Kidney capillary endothelial cell (primary cell): Measurements from ENCODE around the gene AMN1.
A peak's percentile ranks its signal among the peaks of the same experiment; 100 is the strongest.
"Not testable (repeated sequence)": the region's sequence is repeated elsewhere in the genome, so short reads cannot be mapped to it uniquely, and the experiment has no call there.

Source experiments
- DNase-seq: peaks from one replicate; pipeline ENCODE4 v3.0.0-alpha.2; 2018; ENCODE audit warnings: low spot score

AMN1 gene

DNA sequence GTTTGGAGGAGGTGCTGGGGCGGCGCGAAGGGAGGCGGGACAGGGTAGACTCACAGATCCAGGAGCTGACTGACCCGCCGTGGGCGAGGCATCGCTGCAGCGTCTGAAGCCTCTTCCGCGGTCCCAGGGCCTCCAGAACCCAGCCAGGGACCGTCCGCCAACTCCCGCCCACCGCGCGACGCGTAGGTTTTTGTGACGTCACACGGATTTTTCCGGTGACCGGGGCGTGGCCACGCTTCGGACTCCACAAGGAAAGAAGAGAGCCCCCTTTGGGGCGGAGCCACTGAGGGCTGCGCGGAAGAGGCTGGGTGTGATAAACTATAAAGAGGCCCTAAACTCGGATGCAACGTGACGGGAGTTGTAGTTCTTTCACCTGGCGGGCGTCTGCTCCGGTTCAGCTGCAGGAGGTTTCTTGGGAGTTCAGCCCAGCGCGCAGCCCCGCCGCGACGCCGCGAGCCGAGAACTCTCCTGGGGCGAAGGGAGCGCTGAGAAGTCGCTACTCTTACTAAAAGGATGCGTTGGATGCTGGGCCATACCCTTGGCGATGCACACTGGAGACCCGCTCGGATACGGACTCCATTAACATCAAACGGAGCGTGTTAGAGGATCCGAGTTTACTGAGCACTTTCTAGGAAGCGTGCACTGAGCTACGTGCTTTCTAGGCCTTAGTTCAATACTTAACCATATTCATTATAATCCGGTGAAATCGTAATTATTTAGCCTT, at the start of gene AMN1:
Gene AMN1, minus strand, starts transcription at position 105 of the 724 bp plus-strand sequence. Its CDS starts 13 bp downstream, at position 92.
- DNase-seq, result peak; percentile 95

DNA sequence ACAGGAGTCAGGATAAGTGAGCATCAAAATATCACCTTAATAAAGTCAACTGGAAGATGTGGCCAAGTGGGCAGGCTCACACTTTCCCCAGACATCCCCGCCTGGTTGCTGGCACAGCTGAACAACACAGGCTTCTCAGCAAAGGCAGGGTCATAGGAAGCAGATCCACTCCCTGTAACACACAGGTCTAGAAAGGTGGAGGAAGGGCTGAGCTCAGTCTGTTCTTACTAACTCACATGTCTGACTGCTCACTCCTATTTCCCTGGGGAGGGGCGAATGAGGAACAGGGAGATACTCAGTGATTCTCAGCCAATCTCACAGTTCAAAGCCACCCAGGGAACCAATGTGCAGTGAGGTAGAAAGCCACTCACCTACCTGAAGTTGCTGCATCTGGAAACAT, 45.0 kb upstream of the AMN1 start:
- no peak for DNase-seq

DNA sequence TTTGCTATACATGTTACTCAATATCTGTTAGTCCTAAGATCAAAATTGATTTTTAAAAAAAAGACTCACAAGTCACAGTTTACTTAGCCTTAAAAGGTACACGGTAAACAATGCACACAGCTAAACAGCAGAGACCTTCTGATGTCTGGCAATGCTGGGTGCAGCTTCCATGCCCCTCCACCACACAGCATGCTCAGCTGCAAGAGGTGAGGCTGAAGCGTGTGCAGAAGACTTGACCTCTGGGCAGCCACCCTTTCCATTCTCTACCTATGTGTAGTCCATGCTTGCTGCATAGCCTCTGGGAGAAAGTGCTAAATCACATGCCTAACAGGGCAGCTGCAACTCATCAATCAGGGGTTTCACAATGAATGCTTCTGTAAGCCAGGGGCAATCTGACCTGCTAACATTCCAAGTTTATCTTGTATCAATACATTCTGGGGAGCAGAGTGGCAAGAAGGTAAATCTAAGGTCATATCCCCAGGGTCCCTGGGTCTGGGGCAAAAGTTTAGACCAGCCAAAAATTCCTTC, 44.5 kb upstream of the AMN1 start:
- DNase-seq, result no peak

DNA sequence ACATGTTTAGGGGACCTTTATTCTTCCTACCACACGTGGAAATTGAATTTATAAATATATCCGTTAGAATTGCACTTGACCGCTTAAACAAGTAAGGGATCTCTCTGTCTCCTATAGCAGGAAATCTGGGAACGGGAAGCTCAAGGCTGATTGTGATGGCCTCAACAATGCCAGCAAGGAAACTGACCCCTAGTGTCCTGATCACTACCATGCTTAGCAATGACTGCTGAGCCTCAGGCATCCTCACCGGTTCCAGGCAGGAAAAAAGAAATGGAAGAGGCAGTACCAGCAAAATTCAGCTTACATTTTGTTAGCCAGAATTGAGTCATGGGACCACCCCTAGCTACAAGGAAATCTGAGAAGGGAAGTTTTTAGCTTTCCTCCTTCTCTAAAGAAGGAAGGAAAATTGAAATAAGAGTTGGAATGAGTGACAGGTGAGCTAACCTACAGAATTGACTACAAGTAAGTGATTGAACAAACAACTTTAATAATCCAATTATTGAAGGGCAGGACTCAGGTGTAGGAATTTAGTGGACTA, 43.9 kb upstream of the AMN1 start:
- DNase-seq, result no peak

DNA sequence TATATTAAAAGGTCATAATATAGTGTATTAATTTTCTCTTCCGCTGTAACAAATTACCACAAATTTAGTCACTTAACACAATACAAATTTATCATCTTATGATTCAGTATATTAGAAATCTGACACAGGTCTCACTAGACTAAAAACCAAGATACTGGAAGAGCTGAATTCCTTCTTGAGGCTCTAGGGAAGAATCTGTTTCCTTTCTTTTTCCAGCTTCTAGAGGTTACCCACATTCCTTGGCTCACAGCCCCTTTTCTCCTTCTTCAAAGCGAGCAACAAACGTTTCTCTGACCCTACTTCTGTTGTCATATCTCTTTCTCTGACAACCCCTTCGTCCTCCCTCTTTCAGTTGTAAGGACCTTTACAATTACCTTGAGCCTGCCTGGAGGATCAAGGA, 43.4 kb upstream of the AMN1 start:
- DNase-seq, result no peak

DNA sequence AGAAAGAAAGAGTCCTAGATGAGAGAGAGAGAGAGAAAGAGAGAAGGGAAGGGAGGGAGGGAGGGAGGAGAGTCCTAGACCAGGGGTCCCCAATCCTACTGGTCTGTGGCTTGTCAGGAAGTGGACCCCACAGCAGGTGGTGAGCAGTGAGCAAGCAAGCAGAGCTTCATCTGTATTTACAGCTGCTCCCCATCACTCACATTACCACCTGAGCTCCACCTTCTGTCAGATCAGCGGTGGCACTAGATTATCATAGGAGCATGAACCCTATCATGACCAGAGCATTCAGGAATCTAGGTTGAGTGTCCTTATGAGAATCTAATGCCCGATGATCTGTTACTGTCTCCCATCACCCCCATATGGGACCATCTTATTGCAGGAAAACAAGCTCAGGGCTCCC, 39.2 kb upstream of the AMN1 start:
- DNase-seq, result no peak

DNA sequence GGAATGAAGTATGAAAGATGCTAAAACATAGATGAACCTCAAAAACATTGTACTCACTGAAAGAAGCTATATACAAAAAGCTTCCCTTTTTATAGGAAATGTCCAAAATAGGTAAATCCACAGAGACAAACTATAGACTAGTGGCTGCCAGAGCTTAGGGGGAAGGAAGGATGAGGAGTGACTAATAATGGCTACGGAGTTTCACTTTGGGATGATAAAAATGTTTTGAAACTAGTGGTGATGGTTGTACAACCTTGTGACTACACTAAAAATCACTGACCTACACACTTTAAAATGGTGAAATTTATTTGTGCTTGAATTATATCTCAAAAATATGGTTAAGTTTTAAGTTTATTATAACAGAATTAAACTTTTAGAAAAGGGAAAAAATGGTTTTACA, 37.1 kb upstream of the AMN1 start:
- DNase-seq, result no peak

DNA sequence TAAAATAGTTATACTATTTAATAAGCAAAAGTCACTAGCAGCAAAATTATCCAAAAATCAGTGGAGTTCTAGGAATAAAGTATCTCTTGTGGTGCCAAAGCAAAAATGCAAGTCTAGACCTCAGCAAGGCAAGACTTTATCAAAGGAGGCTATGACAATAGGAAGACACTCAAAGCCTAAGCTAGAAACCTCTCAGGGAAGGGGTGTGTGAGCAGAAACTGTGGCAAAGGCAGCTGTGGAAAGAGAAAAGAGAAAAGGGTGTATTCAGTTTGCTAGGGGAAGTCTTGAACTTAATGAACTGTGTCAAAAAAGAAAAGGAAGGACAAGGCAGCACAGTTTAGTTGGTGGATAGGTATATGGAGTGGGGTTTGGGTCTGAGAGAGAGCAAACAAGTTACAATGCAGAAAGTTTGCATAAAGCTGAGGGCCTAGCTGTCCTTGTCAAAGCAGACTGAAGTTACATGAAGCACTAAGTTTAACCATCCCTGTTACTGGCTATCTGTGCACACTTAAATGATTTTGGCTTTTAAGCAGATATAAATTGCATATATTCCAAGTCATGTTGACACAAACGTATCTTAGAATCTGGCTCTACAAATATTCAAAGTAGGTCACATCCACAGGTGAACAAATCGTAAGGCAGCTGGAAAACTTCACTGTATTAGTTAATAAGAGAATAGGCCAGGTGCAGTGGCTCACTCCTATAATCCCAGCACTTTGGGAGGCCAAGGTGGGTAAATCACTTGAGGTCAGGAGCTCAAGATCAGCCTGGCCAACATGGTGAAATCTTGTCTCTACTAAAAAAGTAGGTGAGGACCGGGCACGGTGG, 31.0 kb upstream of the AMN1 start:
- DNase-seq, result no peak

DNA sequence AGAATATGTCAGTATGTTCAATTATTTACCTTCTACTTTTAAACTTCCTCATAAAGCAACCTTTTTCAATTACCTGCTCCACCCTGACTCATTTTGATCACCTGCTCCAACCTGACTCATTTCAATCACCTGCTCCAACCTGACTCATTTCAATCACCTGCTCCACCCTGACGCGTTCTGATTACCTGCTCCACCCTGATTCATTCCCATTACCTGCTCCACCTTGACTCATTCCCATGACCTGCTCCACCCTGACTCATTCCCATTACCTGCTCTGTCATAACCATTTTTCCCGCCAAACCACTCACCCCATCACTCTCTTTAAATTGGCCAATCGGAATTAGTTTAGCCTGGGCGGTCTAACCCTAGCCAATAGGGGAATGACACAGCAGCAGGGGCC, 29.5 kb upstream of the AMN1 start:
- not testable (repeated sequence) for DNase-seq

DNA sequence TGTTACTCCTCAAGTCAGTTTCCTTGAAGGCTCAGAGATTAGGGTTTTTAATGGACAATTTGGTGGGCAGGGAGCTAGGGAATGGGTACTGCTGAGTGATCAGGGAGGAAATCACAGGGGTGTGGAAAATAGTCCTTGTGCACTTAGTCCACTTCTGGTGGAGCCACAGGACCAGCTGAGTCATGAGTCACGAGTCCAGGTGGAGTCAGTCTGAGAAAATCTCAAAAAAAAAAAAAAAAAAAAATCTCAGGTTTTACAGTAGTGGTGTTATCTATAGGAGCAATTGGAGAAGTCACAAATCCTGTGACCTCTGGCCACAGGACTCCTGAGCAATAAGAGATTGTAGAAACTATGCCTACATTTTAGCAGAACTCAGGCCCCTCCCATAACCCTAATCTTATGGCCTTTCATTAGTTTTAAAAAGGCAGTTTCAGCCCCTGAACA, 28.2 kb upstream of the AMN1 start:
- no peak for DNase-seq

DNA sequence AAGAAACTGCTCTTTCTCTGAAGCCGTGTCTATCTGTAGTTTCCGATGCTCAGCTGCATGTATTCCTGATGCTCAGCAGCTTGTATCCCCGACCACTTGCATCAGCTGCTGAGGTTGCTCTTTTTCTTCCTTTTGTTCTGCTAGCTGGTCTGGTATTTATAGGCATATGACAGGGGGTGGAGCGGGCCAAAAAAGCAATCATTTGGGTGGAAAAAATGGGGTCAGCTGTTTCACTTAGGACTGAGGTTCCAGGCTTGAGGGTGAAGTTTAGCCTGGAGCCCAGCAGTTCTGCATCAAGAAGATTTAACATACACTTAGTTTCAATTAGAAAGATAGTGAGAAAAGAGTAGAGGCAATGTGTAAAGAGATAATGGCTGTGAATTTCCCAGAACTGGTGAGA, 23.6 kb upstream of the AMN1 start:
- no peak for DNase-seq

DNA sequence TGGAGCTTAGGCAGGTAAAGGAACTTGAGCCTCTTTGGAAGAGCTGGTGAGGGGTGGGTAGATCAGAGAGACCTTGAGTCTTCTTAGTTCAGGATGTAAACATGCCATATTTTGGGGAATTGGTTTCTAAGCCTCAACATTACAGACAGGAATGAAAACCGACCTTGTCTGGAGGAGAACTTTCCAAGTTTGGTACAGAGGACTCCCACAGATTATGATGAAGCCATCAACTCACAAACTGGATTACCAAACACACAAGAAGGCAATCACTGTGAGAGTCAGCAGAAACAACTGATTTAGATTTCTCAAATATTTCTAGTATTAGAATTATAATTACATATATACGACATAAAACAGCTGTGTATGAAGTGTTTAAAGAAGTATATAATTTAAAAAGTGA, 22.3 kb upstream of the AMN1 start:
- no peak for DNase-seq

DNA sequence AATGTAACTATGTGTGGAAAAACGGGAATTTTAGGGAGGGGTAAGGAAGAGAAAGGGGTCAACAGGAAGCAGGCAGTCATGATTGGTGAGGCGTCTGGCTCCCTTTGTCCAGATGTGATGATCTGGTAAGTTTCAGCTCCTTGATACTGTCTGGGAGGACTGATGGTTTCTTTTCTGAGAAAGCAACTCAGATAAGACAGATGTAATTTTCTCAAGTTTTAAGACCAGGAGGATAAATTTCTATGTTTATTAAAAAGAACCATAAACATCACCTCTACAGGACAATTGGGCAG, 21.9 kb upstream of the AMN1 start:
- DNase-seq, result no peak

DNA sequence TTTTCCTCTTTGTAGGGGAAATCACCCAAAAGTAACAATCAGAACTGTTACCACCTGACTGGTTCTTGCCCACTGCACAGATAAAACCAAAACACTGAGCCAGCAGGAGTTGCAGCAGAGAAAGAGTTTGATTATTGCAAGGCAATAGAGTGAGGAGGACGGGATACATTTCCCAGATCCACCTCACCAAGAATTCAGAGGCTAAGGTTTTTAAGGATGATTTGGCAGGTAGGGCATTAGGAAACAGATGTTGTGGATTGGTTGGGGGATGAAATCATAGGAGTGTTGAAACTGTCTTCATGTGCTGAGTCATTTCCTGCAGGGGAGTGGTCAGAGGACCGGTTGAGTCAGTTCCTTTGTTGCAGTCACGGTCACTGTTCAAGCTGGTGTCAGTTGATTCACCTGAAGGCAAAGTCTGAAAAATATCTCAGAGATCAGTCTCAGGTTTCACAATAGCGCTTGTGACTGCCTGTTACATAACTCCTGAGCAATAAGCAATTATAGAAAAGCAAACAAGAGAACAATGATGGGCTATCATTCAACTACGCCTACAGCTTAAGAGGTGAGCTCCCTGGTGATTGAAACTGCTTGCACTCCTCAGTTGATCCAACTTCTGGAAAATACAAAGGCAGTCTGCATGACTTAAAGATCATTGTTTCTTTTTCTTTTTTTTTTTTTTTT, 20.3 kb upstream of the AMN1 start:
- DNase-seq, result peak; percentile 97

DNA sequence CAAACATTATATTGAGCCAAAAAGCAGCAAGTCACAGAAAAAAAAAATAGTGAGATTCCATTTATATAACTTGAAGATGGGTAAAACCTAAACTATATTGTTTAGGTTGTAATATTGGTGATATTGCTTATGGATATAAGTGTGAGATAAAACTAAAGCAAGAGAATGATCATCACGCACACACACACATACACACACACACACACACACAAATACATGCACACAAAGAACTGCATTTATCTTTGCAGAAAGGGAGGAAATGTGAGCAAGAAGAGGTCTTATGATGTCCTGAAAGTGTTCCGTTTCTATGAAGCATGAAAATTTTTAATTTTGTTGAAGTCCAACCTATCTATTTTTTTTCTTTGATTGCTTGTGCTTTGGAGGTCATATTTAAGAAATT, 16.4 kb upstream of the AMN1 start:
- DNase-seq, result no peak

DNA sequence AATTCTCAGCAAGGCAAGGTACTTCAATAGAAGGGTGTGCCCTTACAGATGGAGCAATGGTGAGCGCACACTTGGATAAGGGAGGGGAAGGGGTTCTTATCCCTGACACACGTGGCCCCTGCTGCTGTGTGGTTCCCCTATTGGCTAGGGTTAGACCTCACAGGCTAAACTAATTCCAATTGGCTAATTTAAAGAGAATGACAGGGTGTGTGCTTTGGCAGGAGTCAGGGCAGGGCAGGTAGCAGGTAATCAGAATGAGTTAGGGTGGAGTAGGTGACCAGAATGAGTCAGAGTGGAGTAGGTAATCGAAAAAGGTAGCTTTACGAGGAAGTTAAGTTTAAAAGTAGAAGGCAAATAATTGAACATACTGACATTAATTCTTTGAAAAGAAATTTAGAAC, 15.5 kb upstream of the AMN1 start:
- not testable (repeated sequence) for DNase-seq

DNA sequence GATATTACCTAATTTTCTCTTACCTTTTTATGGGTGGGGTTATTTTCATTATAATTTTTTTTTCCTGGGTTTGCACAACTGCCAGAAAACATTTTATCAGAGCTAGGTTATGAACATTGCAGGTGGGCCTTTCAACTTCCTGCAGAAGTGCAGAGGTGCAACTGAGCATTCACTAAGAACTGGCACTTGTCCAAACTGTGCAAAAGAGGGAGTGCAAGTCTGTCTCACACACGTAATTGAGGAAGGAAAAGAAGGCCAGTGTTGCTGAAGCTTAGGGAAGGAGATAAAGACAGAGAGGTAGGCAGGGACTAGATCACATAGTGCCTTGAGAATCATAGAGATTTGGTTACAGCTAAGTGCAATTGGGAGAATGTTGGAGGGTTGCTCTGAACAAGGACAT, 14.1 kb upstream of the AMN1 start:
- DNase-seq, result no peak

DNA sequence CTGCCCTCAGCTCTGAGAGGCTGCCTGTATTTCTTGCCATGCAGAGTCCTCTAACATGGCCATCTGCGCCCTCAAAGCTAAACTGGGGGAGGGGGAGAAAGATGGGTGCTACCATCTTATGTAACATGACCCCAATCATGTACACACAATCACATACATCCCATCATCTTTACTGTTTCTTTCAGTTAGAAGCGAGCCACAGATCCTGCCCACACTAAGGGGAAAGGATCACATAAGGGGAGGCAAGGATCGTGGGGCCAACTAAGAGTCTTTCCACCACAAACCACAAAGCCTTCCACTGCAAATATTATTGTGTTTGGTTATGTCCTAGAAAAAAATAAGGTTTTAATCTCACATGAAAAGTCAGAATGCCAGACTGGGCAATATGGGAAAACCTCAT, 11.8 kb upstream of the AMN1 start:
- DNase-seq, result no peak

DNA sequence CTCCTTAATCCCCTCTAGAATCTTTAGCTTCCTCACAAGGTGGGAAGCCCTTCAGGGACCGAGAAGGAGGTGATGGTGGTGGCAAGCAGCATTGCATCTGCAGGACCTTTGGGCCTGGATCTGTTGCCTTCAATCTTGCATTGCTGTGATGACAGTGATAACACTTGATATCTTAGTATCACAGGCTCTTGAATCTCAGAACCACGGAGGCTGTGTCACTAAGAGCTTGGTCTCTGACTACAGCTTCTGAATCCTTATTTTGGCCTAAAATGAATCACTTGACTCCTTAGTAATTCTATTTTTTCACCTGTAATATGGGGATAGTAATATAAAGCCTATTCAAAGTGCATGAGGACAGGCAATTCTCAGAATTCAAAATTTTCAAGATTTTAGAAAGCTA, 8.9 kb upstream of the AMN1 start:
- no peak for DNase-seq

DNA sequence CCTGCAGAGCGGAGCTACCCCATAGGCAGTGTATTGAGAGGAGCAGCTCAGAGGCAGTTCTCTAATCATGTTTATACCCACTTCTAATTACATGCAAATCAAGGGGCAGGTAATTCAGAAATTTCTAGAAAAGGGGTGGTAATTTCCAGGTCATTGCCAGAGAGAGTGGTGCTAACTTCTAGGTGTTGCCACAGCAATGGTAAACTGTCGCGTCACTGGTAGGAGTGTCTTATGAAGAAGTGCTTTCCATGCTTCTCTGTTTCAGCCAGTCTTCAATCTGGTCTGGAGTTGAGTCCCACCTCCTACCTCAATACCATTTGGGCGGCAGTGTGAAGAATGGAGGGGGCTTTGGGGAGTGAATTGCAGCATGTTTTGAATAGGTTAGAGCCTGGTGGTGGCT, 8.5 kb upstream of the AMN1 start:
- DNase-seq, result no peak

DNA sequence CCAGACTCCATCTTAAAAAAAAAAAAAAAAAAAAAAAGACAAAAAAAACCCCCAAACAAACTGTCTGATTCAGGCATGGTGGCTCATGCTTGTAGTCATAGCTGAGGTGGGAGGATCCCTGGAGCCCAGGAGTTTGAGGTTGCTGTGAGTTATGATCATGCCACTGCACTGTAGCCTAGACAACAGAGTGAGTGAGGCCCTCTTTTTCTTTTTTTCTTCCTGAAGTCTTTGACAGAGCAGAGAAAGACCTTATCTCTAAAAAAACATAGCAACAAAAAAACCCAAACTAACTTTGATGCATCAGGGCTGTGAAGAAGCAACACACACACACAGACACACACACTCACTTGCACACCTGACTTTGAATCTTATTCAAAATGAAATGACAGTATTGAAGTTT, 7.7 kb upstream of the AMN1 start:
- DNase-seq, result no peak

DNA sequence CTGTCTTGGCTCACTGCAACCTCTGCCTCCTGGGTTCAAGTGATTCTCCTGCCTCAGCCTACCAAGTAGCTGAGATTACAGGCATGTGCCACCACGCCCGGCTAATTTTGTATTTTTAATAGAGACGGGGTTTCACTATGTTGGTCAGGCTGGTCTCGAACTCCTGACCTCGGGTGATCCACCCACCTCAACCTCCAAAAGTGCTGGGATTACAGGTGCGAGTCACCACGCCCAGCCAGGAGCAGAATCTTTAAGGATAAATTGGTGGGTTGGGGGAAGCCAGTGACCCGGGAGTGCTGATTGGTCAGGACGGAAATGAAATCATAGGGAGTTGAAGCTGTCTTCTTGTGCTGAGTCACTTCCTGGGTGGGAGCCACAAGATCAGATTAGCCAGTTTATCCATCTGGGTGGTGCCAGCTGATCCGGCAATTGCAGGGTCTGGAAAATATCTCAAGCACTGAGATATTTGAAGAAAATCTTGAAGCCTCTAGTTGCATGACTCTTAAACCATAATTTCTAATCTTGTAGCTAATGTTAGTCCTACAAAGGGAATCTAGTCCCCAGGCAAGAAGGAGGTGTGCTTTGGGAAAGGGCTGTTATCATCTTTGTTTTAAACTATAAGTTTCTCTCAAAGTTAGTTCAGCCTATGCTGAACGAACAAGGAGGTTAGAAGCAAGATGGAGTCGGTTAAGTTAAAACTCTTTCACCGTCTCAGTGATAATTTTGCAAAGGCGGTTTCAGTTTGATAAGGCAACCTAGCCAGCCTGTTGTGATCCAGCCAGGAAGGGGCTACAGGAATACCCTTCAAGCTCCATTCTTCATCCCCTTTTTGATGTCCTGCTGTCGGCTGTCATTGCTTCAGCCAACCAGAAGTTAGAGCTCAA, 5.0 kb upstream of the AMN1 start:
- not testable (repeated sequence) for DNase-seq
